Limb (tissue), 2 donors: ENCODE data around the gene MYO1C.
"Not testable (repeated sequence)": the region's sequence is repeated elsewhere in the genome, so short reads cannot be mapped to it uniquely, and the experiment has no call there.

Experiments used
- DNase-seq, 2 donors: peaks; one replicate each; pipeline ENCODE4 v3.0.0-alpha.2; 2016; ENCODE audit errors: extremely low spot score in 2 of 2

Gene MYO1C

DNA sequence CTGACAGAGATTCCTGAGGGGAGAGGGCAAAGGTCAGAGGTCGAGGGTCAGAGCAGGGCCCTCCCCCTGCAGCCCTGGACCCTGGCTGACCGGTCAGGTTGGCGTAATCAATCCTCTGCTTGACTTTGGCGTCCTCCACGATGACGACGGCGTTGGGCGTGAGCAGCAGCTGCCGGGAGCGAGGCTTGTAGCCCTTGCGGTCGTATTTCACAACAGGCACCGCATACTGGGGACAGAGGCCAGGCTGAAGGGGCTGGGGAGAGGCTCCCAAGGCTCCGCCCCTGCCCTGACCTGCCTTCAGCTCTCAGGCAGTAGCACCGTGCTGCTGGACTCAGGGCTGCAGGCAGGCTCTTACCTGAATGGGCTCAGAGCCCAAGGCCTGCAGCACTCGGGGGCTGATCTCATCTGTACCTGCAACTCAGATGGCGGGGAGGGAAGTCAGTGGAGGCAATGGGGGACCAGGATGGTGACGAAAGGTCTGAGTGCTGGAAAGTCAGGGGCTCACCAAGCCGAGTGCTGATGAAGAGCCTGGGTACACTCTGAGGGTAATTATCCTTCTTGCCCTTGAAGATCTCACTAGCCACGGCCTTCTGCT, 24.5 kb downstream of the MYO1C start:
- no peak for DNase-seq

DNA sequence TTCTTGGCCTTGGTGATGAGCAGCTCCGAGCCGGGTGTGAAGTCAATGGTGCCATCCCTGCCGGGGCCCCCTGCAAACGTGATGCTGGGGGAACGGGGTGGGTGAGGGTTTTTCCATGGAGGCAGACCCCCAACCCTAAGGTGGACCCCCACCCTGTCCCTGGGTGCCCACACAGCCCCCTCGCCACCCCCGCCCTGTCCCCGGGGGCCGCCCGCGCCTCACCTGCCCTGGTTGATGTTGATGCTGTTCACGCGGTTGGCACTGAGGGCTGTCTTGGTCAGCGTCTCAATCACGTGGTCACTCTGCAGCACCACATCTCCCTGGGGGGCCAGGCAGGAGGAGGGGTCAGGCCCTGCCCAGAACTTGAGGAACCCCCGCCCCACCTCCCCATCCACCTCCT, 25.2 kb downstream of the MYO1C start:
- no peak for DNase-seq

DNA sequence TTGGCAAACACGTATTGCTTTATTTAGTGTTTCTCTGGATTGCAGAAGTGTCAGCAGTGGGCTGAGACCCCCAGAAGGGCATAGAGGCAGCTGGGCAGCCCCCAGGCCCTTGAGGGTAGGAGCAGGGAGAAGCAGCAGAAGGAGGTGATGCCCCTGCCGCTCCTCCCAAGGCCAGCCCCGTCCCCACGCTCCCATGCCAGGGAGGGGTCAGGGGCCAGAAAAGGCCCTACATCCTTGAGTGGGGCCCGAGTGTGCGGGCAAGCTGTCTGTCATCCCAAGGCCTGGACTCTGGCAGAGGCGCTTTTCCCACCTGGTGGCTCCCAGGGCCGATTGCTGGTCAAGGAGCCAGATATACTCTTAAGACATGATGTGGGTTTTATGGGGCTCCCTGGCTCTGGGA, 28.3 kb downstream of the MYO1C start:
- no peak for DNase-seq

DNA sequence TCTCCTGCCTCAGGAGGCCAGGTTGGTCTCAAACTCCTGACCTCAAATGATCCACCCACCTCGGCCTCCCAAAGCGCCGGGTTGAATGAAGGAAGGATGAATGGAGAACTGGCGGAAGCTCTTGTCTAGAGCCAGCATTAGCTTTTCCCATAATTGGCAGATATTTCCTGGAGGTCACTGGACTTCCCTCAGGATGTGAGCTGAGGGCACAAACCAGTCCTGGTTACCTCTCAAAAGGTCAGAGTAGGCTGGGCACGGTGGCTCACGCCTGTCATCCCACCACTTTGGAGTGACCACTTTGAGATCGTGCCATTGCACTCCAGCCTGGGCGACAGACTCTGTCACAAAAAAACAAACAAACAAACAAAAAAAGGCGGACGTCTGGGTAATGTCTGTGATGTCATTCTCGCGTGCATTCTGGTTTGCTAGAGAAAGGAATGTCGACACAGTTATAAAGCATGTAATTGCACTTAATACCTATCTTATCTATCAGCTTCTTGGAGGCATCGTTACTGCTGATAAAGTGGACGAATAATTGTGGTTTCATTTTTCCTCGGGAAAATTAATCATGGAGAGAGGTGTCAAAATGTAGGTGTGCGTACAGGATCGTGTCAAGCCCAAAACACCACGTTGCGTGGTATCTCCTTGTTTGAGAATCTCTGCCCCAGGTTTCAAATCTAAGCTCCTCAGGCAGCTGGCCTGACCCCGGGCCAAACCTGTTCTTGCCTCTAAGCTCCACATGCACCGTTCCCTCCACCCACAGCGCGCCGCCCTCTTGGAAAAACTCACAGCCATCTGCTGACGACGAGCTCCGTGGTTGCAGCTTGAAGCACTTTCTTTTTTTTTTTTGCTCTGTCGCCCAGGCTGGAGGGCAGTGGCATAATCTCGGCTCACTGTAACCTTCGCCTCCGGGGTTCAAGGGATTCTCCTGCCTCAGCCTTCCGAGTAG, 30.0 kb downstream of the MYO1C start:
- DNase-seq: no peak

DNA sequence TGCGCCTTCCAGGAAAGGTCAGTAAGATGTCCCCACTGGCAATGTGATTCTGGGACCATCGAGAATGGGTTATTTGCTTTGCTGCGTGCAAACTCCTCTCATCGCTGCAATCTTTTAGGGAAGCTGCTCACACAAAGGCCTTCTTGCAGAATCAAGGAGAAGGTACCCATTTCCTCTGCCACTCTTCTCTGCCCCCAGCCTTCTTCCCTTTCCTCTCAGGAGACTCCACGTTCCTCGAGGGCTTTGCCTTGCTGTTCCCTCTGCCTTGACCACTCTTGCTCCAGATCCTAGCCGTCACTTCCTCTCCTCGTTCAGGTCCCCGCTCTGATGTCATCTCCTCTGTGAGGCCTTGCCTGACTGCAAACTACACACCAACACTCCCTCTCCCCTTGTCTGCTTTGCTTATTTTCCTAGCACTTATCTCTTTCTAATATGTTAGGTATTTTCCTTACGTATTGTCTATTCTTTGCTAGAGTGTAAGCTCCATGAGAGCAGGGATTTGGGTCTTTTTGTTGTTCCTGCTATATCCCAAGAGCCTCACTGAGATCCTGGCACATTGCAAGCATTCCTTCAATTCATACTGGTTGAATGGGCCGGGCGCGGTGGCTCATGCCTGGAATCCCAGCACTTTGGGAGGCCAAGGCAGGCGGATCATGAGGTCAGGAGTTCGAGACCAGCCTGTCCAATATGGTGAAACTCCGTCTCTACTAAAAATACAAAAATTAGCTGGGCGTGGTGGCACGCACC, 31.1 kb downstream of the MYO1C start:
- DNase-seq: no peak

DNA sequence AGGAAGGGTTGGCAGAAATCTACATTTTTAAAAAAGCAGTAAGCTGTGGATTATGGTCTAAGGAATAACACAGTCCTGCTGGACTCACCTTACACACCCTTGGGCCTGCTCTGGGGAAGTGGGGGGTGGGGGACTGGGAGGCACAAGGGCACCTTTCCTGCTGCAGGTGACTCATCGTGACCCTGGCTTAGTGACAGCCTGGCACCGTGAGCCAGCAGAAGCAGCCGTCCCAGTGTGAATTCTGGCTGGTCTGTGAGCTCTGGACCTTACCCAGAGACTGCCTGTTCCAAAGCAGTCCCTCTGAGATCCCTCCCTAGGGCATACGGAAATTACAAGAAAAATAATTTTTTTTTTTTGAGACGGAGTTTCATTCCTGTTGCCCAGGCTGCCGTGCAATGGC, 32.3 kb downstream of the MYO1C start:
- DNase-seq: no peak

DNA sequence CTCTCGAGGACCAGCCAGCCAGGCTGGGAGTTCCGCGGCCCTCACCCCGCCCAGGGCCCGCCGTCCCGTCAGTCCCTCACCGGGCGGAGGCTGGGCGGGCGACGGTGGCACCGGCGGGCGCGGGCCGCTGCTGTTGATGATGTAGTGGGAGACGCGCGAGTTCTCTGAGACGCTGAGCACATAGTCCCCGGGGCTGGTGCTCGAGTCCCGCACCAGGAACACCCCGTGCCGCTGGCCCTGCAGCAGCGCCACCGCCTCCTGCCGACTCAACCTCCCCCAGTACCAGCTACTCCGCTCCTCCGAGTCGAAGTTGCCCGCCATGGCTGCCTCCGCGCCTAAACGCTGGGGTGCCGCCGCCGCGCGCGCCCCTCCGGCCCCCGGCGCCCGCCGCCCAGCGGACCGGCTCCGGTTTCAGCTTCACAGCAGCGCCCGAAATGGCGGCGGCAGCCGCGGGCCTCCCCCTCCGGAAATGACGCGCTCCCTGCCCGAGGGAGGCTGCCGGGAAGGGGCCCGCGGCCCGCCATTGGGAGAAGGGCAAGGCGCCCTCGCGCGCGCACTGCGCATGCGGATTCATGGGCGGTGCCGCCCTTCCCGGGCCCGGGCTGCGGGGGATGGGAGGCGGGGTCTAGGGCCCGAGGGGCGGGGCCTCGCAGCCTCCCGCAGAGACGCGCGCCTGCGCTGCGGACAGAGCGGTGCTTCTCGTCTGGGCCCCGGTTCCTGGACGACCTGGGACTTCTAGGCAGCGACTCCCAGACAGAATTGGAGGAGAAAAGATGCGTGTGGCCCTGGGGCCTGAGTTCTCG, 36.5 kb downstream of the MYO1C start, which contains the start of gene CRK:
Gene CRK, minus strand, starts transcription at position 436 of the 803 bp plus-strand sequence. Its CDS starts 115 bp downstream, at position 321.
- DNase-seq: peak; percentile 96 to 99

DNA sequence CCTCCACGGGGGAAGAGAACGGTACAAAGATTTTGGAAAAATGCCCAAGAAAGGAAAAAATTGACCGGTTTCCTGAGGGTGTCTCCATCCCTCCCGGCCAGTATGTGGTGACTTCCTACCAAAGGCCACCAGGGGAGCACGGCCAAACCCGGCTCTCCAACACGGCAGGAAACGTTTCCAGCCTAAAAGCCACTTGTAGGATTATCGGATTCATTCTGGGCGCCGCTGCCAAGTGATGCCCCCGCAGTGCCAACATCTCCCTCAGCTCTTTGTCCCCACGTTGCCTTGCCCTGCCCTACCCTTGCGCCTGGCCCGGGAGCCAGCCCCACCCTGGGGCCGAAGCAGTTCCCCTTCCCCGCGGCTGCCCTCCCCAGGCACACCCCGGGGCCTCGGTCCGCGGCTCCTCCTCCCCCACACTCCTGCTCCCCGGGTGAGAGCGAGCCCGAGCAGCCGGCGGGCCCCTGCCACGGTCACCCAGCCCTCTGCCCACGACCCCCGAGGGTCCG, 37.1 kb downstream of the MYO1C start:
- peak; percentile 49 to 72 for DNase-seq

DNA sequence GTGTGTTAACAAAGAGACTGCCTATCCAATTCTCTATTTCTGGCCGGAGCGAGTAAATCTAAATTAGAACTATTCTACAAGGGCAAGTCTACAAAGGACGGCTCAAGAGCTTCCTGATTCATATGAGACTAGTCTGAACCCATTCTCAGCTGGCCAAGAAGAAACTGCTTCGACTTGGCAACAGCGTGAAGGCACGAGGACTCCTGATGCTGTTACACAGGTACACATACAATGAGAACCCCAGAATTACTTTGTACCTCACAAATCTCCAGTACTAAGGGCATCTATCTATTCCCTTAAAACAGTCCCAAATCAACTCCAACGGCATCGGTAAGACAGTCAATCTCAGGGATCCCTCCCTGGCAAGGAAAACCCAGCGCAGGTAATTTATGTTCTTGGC, 37.9 kb downstream of the MYO1C start:
- no peak for DNase-seq

DNA sequence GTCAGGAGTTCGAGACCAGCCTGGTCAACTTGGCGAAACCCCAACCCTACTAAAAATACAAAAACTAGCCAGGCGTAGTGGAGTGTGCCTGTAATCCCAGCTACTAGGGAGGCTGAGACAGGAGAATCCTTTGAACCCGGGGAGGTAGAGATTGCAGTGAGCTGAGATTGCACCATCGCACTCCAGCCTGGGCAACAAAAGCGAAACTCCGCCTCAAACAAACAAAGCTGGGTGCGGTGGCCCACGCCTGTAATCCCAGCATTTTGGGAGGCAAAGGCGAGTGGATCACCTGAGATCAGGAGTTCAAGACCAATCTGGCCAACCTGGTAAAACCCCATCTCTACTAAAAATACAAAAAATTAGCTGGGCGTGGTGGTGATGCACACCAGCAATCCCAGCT, 38.8 kb downstream of the MYO1C start:
- not testable (repeated sequence) for DNase-seq

DNA sequence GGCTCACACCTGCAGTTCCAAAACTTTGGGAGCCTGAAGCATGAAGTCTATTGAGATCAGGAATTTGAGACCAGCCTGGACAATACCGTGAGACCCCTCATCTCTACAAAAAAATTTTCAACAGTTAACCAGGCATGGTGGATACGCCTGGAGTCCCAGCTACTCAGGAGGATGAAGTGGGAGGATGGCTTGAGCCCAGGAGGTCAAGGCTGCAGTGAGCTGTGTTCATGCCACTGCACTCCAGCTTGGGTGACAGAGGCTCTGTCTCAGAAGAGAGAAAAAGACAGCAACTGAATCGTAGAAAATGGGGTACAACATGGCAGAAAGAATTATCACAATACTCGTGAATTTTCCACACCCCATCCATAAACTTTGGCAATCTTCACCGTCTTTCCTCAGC, 39.6 kb downstream of the MYO1C start:
- no peak for DNase-seq

DNA sequence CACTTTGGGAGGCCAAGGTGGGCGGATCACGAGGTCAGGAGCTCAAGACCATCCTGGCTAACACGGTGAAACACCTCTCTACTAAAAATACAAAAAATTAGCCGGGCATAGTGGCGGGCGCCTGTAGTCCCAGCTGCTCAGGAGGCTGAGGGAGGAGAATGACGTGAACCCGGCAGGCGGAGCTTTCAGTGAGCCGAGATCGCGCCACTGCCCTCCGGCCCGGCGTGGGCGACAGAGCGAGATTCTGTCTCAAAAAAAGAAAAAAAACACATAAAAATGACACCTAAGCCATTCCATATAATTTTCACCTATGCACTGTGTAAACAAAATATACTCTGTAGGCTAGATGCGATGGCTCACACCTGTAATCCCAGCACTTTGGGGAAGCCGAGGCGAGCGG, 42.2 kb downstream of the MYO1C start:
- DNase-seq: not testable (repeated sequence)

DNA sequence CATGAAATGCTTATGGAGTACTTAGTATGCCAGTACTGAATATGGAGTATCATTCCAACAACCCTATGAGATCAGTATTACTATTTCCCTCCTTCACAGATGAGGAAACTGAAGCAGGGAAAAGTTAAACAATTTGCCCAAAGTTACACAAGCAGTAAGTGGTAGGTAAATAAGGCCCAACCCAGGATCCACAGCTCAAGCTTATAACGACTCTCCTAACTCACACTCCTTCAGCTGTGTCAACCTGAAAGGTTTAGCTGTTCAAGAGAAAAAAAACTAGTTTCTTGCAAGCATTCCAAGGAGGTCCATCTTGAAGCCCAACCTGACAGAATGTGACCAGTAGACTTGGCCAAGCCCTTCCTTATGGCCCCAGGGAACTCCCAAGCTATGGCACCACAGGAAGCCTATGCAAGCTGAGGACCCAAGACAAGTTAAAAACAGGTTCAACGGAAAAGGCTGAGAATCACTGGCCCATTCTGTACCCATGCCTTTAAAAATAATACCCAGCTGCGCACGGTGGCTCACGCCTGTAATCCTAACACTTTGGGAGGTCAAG, 43.0 kb downstream of the MYO1C start:
- no peak for DNase-seq

DNA sequence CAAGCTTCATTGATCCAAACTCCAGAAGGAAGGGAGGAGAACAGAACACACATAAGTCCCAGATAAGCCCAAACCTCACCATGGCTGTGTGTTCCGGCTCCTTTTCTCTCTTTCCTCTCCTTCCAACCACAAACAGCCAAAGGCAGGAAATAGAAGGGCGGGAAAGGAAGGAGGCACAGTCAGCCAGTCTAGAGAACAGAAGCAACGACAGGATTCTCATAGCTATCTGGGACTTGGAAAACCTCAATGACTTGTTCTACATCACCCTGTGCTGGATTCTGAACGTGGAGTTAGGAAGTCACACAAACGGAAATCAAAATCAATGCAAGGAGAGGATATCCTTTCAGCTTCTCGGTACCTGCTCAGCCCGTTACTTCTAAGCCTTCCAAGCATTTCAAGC, 45.4 kb downstream of the MYO1C start:
- DNase-seq: no peak

DNA sequence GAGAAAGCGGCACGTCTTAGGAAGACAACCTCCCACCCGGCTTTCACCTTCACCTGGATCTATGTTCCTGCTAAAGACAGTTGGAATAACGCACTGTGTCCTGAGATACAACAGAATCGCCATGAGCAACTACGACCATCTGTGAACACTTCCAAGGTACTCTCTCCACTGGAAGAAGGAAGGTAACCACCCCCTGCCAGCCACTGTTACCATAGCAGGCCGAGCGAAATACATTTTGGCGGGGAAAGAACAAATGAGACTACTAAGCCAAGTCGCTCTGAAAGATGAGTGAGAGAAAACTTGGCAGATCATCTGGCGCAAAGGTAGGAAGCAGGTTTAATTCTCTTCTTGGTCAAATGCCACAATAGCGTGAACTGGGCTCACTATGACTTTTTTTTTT, 46.3 kb downstream of the MYO1C start:
- no peak for DNase-seq

DNA sequence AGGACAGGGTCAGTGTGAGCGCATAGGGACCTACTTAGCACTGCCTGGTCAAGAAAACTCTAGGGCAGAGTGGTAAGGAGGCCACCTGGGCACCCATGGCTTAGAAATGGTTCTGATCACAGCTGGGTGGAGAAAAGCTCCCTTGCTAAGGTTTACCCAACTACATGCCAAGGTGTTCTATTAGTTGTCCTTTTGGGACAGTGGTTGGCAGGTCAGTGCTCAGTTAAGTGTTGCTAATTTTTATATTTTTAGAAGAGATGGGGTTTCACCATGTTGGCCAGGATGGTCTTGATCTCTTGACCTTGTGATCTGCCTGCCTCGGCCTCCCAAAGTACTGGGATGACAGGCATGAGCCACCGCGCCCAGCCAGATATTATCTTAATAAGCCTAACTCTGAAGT, 46.8 kb downstream of the MYO1C start:
- DNase-seq: not testable (repeated sequence)

DNA sequence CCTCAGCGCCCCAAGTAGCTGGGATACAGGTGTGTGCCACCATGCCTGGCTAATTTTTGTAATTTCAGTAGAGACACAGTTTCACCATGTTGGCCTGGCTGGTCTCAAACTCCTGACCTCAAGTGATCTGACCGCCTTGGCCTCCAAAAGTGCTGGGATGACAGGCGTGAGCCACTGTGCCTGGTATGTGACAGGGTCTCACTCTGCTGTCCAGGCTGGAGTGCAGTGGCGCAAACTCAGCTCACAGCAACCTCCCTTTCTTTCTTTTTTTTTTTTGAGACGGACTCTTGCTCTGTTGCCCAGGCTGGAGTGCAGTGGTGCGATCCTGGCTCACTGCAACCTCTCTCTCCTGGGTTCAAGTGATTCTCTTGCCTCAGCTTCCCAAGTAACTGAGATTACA, 49.8 kb downstream of the MYO1C start:
- DNase-seq: not testable (repeated sequence)

DNA sequence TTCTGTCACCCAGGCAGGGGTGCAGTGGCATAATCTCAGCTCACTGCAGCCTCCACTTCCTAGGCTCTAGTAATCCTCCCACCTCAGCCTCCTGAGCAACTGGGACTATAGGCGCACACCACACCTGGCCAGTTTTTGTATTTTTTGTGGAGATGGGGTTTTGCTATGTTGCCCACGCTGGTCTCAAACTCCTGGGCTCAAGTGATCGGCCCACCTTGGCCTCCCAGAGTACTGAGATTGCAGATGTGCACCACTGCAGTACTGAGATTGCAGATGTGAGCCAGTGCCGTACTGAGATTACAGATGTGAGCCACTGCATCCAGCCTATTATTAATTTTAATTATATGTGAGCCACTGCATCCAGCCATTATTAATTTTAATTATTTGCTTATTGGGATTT, 50.3 kb downstream of the MYO1C start:
- no peak for DNase-seq

DNA sequence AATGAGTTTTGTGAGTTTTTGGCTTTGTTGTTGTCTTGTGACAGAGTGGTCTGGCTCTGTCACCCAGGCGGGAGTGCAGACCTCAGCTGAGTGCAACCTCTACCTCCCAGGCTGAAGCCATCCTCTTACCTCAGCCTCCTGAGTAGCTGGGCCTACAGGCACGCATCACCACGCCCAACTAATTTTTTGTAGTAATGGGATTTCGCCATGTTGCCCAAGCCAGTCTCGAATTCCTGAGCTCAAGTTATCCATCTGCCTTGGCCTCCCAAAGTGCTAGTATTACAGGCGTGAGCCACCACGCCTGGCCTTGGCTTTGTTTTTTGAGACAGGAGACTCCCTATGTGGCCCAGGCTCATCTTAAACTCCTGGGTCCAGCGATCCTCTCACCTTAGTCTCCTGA, 51.6 kb downstream of the MYO1C start:
- no peak for DNase-seq

DNA sequence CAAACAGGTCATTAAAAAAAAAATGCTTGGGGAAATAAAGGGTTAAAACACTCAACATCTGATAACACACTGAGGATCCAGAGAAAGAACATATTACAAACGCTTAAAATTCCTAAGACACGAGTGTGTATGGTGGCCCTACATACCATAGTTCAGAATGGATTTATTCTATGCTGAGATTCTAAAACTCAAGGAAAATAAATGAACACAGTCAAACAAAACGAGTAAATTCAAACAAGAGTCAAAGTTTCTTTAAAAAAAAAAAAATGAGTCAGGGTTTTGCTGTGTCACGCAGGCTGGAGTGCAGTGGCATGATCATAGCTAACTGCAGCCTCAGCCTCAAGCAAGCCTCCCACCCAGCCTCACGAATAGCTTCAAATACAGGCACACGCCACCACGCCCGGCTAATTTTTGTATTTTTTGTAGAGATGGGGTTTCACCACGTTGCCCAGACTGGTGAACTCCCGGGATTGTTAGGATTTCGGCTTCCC, 53.8 kb downstream of the MYO1C start:
- no peak for DNase-seq

DNA sequence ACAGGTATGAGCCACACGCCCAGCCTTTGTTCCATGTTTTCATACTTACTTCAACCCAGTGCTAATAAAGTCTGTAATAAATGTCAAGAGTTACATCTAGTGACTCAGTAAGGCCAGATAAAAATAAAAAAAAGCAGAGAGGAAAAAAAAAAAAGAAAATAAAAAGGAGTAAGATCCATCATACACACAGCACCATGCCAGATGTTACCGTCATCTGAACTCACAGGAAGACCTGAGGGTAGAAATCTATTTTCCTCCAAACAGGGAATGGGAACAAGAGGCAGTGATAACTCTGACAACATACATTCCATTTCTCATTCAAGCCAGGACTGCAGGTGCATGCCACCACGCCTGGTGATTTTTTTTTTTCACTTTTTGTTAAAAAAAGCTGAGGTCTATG, 57.2 kb downstream of the MYO1C start:
- DNase-seq: no peak
